Gastroesophageal sphincter (tissue), 3 donors: ENCODE measurements around the gene GRHL3.

Experiments used
- CTCF ChIP-seq, 4 experiments: fragments of 200-600 bp in 2 of 4; fragments of 450-650 bp in 2 of 4; sonication (generic) in 1 of 4; IDR thresholded peaks; one replicate each; pipeline ENCODE4 v1.5.1; 2017 to 2019; ENCODE audit warnings: antibody characterized with exemption in 4 of 4, mild to moderate bottlenecking in 2 of 4, moderate library complexity in 2 of 4
- EP300 ChIP-seq: sonication (generic); formaldehyde crosslinking; IDR thresholded peaks from one replicate; pipeline ENCODE4 v1.6.1; 2017; ENCODE audit warnings: antibody characterized with exemption, mild to moderate bottlenecking
- POLR2A ChIP-seq, 2 donors: fragments of 450-650 bp; IDR thresholded peaks; one replicate each; pipeline ENCODE4 v1.6.1; 2017; ENCODE audit warnings: antibody characterized with exemption in 2 of 2, mild to moderate bottlenecking in 2 of 2, moderate library complexity in 1 of 2
- POLR2AphosphoS5 ChIP-seq: sonication (generic); formaldehyde crosslinking; IDR thresholded peaks from one replicate; pipeline ENCODE4 v1.6.1; 2017; ENCODE audit warnings: antibody characterized with exemption

- TF ChIP-seq CTCF (IDR thresholded peaks at IDR 0.05) (no peak), EP300 (no peak), POLR2A (IDR thresholded peaks at IDR 0.05) (no peak), POLR2AphosphoS5 (no peak)
These were observed 10.7 kb upstream of the GRHL3 start for GRCh38 chr1:24308365-24309015.
